Gastrocnemius medialis (tissue), 4 donors: Measurements from ENCODE around the gene IFNA16.
"Not testable (repeated sequence)": the region's sequence is repeated elsewhere in the genome, so short reads cannot be mapped to it uniquely, and the experiment has no call there.

Experiments
- POLR2A ChIP-seq, 2 donors: fragments of 450-650 bp; IDR thresholded peaks; one replicate each; pipeline ENCODE4 v1.6.1; 2017; ENCODE audit warnings: antibody characterized with exemption in 2 of 2, mild to moderate bottlenecking in 2 of 2, moderate library complexity in 2 of 2
- TF ChIP-seq, protein P1 (sequence below), 5 experiments: fragments of 450-650 bp in 3 of 5; fragments of 200-600 bp in 2 of 5; sonication (generic) in 2 of 5; IDR thresholded peaks in 4 of 5; conservative IDR thresholded peaks in 1 of 5; 1 replicate in 4 of 5; 2 replicates in 1 of 5; pipeline ENCODE4 v1.5.1; 2016 to 2019; ENCODE audit warnings: antibody characterized with exemption in 5 of 5, mild to moderate bottlenecking in 3 of 5, moderate library complexity in 3 of 5

DNA sequence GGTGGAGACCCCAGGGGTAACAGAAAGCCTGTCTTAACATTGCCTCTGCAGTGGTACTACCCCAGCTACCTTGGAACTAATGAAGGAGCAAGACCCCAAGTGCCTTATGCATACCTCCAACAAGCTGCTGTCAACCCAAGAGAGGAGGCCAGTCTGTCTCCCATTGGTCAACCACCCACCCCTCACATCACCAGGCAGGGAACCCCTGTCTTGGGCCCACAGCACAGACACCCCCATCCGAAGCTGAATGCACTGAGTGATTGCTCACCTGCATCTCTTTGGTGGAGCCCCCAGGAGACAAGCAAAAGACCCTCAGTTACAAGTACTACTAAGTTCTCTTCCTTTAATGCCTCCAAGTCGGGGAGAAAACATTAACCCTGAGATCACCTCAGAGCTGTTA lies 5.0 kb downstream of the IFNA16 start:
- TF ChIP-seq, protein P1, sequence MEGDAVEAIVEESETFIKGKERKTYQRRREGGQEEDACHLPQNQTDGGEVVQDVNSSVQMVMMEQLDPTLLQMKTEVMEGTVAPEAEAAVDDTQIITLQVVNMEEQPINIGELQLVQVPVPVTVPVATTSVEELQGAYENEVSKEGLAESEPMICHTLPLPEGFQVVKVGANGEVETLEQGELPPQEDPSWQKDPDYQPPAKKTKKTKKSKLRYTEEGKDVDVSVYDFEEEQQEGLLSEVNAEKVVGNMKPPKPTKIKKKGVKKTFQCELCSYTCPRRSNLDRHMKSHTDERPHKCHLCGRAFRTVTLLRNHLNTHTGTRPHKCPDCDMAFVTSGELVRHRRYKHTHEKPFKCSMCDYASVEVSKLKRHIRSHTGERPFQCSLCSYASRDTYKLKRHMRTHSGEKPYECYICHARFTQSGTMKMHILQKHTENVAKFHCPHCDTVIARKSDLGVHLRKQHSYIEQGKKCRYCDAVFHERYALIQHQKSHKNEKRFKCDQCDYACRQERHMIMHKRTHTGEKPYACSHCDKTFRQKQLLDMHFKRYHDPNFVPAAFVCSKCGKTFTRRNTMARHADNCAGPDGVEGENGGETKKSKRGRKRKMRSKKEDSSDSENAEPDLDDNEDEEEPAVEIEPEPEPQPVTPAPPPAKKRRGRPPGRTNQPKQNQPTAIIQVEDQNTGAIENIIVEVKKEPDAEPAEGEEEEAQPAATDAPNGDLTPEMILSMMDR (IDR thresholded peaks at IDR 0.05 in 4 of 5, conservative IDR thresholded peaks at IDR 0.05 in 1 of 5): not testable (repeated sequence)
- TF ChIP-seq POLR2A (IDR thresholded peaks at IDR 0.05): not testable (repeated sequence)
